GM19239 (cell line): ENCODE results near the gene CASP8.
"Not testable (repeated sequence)": the region's sequence is repeated elsewhere in the genome, so short reads cannot be mapped to it uniquely, and the experiment has no call there.

ENCODE experiments used
- DNase-seq: peaks from one replicate; pipeline ENCODE4 v3.0.0; 2011; ENCODE audit warnings: low spot score; ENCODE audit not compliant: insufficient read length
- FAIRE-seq: peaks from 2 replicates; lab custom pipeline; 2011; peaks lifted over from hg19 to GRCh38; lab: Jason Lieb, UNC

The CASP8 gene

DNA sequence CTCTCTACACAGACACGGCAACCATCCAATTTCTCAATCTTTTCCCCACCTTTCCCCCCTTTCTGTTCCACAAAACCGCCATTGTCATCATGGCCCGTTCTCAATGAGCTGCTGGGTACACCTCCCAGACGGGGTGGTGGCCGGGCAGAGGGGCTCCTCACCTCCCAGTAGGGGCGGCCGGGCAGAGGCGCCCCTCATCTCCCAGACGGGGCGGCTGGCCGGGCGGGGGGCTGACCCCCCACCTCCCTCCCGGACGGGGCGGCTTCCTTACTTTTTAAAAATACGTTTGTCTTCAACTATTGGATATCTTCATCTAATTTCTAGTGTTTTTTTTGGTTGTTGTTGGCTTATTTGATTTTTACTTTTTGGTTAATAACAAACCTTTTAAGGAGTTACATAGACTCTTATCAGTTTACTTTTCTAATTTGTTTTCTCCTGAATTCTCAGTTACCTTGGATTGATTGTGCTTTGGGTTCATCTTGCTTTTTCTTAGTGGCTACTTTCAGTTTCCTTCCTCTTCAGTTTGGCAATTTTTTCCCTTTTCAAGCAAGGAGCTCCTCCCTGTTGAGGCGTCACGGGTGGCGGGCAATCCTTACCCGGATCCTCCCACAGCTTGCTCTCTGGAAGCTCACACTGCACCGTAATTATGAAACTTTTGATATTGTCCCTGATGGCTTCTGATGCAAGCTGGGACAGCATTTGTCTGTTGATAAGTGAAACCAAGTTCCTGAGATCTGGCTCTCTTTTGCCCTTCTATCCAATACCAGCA lies 21.0 kb upstream of the CASP8 start:
- not testable (repeated sequence) for DNase-seq, FAIRE-seq

- DNase-seq (no peak), FAIRE-seq (no peak)
Measured at GRCh38 chr2:201242571-201243277, 17.6 kb upstream of the CASP8 start.

DNA sequence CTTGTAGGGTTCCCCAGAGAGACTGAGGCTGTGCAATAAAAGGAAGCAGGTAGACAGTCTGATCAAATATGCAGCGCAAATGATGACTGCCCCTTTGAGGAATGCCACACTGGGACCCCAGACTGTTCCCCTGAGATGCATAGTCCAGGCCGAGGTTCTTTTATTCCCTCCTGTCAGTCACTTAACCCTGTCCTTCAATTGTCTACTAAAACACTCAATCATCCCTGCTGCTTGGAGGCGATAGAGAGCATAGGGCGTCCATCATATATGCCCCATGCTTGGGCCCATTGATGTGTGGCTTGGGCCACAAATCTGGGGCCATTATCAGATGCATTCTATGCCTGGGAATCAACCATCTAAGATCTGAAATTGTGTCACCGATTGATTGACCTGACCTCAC lies 15.5 kb upstream of the CASP8 start:
- DNase-seq (no peak), FAIRE-seq (no peak)

DNA sequence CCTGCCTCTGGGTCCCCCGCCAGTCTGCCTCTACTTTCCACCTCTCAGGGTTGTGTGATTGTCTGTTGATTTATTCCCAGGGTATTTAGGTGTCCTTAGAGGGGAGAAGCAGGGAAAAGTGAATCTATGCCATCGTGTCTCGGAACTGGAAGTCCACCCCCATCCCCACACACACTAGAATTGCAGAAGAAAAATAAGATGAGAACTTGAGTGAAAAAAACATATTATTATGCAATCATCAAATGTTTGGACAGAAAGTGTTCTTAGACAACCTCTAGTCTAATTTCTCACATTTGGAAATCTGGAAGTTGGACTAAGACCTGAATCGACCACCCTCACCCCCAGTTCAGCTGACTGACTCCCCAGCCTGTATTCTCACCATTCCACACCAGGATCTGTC lies 14.1 kb upstream of the CASP8 start:
- FAIRE-seq, result no peak
- DNase-seq, result no peak

GRCh38 chr2:201248288-201248844 lies 12.0 kb upstream of the CASP8 start:
- DNase-seq, result no peak
- FAIRE-seq, result peak; percentile 90

DNA sequence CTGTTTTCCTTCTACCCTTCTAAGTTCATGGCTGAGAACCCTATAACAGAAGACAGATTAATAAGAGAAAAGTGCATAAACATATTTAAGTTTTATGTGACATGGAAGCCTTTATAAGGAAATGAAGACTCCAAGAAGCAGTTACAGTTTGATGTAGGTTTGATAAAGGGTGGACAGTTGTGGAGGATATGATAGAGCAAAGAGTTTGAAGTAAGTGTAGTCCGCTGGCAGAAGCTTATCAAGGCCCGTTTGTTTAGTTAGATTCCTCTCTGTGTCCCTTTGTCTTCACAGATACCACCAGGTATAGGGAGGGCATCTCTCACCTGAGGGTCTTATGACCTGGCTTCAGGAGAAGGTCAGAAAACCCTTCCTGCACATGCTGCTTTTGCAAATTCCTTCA lies 10.4 kb upstream of the CASP8 start:
- FAIRE-seq (no peak), DNase-seq (no peak)

GRCh38 chr2:201250741-201251140 lies 9.6 kb upstream of the CASP8 start:
- DNase-seq, result no peak
- FAIRE-seq, result no peak

DNA sequence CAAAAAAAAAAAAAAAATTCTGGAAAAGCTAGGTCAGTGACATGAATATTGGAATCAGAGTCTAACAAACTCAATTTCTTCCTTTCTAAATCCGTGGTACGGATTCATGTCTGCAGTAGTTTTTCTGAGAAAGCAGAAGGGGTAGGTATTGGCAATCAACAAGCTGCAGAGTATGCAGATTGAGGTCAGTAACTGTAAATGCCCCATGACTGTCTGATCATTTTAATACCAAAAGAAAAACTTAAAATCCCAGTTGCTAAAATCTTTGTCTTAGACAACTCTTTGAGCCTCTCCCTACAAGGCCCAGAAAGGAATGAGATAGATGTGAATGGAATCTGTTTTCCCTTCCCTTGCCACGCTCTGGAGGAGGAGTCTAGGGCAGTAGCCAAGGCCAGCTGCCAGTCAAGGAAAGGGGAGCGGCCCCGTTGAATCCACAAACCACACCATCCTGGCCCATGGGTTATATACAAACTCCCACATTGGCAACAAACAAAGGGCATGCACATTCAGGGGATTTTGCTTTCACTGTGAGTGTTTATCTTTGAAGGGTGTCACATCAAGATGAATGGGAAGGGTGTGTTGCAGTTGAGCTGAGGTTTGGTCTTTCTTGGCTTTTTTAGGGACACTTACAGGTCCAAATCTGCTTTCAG lies 6.1 kb upstream of the CASP8 start:
- FAIRE-seq, result no peak
- no peak for DNase-seq

DNA sequence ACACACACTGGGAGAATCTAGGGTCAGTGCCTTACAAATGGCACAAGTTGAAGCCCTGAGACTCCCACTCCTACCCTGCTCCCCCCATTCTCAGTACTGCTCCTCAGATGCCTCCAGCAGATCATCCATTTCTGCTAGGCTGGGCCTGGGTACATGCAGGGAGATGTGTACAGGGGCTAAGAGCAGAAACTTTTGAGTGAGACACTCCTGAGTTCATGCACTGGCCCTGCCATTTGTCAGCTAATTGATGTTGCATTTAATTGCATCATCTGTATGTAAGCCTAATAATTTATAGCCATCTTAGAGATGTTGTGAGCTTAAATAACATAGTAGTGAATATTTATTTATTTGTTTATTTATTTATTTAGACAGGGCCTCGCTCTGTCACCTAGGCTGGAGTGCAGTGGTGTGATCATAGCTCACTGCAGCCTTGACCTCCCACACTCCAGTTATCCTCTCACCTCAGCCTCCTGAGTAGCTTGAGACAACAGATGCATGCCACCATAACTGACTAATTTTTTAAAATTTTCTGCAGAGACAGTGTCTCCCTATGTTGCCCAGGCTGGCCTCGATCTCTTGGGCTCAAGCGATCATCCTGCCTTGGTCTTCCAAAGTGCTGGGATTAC lies 4.8 kb upstream of the CASP8 start:
- no peak for DNase-seq
- FAIRE-seq, result no peak

DNA sequence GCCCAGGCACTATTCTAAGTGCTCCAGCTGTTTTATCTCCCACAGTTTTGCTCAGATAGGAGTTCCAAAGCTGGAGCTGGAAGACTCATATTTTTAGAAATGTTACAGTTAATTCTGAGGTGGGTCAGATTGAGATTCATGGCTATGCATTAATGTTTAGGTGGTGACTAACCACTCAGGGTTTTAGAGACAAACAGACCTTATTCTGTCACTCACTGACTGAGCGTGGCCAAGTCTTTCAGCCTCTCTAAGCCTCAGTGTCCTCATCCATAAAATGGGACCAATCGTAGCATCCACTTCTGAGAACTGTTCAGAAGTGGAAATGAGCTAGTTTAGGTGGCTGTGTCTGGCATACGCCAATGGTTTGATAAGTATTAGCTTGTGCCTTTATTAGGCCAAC lies 4.3 kb upstream of the CASP8 start:
- FAIRE-seq, result no peak
- no peak for DNase-seq

GRCh38 chr2:201257381-201257955 lies 2.9 kb upstream of the CASP8 start:
- DNase-seq, result peak; percentile 14
- FAIRE-seq, result no peak

GRCh38 chr2:201257956-201258665 lies 2.2 kb upstream of the CASP8 start:
- FAIRE-seq, result peak; percentile 92
- DNase-seq, result peak; percentile 55

DNA sequence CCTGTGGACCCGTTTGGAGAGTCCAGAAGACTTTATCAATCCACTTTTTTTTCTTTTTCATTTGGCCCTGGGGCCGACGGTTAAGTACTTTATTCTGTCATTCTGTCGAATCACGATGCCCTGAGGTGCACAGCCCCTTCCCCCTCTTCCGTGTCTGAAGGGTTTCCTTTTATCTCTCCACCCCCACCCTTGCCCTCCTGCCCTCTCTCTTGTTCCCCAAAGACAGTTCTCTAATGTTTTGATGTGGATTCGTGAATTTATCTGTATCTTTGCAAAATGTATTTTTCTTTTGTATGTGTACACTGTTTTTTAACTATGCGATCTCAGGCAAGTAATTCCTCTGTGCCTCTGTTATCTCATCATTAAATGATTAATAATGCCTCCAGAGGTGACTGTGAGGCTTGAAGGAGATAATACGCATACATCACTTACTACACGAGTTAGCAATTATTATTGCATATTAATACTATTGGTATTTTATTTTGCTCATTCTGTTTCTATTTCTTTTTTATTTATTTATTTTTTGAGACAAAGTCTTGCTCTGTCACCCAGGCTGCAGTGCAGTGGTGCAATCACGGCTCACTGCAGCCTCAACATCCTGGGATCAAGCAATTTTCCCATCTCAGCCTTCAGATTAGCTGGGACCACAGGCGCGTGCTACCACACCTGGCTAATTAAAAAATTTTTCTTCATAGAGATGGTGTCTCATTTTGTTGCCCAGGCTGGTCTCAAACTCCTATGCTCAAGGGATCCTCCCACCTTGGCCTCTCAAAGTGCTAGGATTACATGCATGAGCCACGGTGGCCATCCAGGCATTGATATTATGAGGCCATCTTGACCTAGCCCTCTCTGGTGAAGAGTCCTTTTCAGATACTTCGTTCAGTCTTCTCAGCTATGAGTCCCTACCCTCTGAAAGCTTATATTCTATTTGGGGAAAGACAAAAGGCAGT lies 1.4 kb upstream of the CASP8 start:
- DNase-seq (no peak), FAIRE-seq (no peak)

DNA sequence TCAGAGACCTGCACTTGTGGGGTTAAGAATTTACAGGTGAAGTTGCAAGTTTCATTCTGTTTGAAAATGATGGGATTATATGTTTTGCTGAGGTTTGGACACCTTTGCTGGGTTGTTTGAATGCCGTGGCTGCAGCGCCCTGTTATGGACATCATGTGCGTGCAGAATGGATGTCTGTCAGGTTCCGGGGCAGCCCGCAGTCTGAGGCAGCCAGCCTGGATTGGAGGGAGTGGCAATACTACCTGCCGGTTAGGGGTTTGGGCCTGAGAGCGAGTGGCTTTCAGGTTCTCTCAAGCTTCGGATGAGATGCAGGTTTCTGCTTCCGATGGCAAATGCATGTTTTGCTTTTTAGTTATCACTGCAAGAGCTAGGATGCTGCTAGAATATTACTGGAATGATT lies 1.1 kb downstream of the CASP8 start:
- no peak for DNase-seq
- FAIRE-seq, result peak; percentile 26

GRCh38 chr2:201261906-201262305 lies 1.6 kb downstream of the CASP8 start:
- DNase-seq (no peak), FAIRE-seq (no peak)

DNA sequence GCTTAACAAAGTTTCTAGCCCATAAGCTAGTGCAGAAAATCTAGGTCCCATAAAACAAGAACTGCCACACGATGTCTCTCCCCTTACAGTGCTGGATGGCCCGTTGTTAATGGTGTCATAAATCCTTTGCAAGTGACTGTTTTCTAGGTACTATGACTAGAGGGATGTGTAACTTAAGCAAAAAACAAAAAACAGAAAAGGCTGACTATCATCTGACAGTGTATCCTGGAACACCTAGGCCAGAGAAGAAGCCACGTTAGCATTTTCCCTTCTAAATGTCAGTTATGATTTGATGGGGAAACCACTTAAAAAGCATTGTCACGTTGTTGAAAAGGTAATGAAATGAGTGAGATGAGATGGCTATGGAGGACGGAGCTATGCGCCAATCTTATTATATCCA lies 2.4 kb downstream of the CASP8 start:
- FAIRE-seq, result peak; percentile 51
- no peak for DNase-seq

GRCh38 chr2:201263779-201264178 lies 3.4 kb downstream of the CASP8 start:
- FAIRE-seq, result peak; percentile 80
- no peak for DNase-seq

DNA sequence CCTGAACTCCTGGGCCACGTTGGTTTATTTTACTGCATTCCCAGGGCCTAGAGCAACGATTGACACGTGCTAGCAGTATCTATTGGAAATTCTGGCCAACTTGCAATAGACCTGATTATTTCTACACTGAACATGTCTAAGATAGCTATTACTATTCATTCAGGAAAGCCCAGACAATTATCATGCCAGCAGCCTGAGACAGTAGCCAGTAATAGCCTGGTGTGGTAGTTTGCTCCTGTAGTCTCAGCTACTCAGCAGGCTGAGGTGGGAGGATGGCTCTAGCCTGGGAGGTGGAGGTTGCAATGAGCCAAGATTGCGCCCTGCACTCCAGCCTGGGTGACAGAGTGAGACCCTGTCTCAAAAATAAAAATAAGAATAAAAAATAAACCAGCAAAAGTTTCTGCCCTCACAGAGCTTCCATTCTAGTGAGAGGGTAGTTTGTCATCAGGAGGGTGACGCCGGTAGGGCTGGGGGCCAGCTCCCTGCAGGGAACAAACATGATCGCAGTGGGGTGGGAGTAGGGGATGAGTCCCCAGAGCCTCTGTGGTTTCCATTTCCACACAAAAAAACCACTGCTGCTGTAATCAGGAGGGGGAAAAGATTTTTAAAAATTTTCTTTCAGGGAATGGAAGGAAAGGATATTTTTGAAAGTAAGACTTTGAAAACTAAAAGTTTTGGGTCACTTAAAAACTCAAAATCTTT lies 4.3 kb downstream of the CASP8 start:
- FAIRE-seq (no peak), DNase-seq (no peak)
